AG09319 (cell line): ENCODE measurements around the gene NPR1.
A peak's percentile ranks its signal among the peaks of the same experiment; 100 is the strongest.
"Not testable (repeated sequence)": the region's sequence is repeated elsewhere in the genome, so short reads cannot be mapped to it uniquely, and the experiment has no call there.

Experiments
- DNase-seq: peaks from one replicate; pipeline ENCODE4 v3.0.0-alpha.2; 2010; ENCODE audit warnings: low read depth; ENCODE audit errors: extremely low read depth
- CTCF ChIP-seq: IDR thresholded peaks from 2 replicates; pipeline ENCODE4 v1.5.1; 2011; ENCODE audit warnings: low read depth, mild to moderate bottlenecking, inconsistent platforms, low read length, moderate library complexity

The NPR1 gene

GRCh38 chr1:153697191-153698019, 18.9 kb downstream of the NPR1 start:
- no peak for DNase-seq
- no peak for TF ChIP-seq CTCF

- no peak for TF ChIP-seq CTCF
- no peak for DNase-seq
These were observed 19.8 kb downstream of the NPR1 start for GRCh38 chr1:153698020-153698922.

- TF ChIP-seq CTCF, result no peak
- DNase-seq, result peak; percentile 10
These were observed 20.6 kb downstream of the NPR1 start for GRCh38 chr1:153698923-153699714.

GRCh38 chr1:153699768-153700167, 21.3 kb downstream of the NPR1 start:
- TF ChIP-seq CTCF, result no peak
- no peak for DNase-seq

GRCh38 chr1:153705484-153705883, 27.0 kb downstream of the NPR1 start:
- TF ChIP-seq CTCF, result no peak
- DNase-seq, result no peak

GRCh38 chr1:153711026-153711425, 32.5 kb downstream of the NPR1 start:
- TF ChIP-seq CTCF, result no peak
- no peak for DNase-seq

GRCh38 chr1:153716211-153716610, 37.7 kb downstream of the NPR1 start:
- not testable (repeated sequence) for DNase-seq
